Heart right ventricle (tissue), 16 donors: Measurements from ENCODE around the gene EVX2. TPM values are rescaled to one million over a fixed set of nuclear protein-coding genes. Genes with fewer than 3 reads are reported as not detected.

ENCODE experiments used
- ATAC-seq, 8 donors: fragments of 200-7000 bp; cut with Tn5 transposase; one replicate each; pipeline ENCODE4 v1.9.1; 2020; ENCODE audit warnings: mild to moderate bottlenecking in 8 of 8, moderate library complexity in 8 of 8, moderate number of reproducible peaks in 1 of 8
- DNase-seq, 2 donors: peaks; one replicate each; pipeline ENCODE4 v3.0.0-alpha.2; 2020
- H3K27ac ChIP-seq, 10 donors: fragments of 200-600 bp; sonication (generic) in 2 of 10; one replicate each; pipeline versions ENCODE4 v1.5.0 to v1.8.0; 2020 to 2022; ENCODE audit warnings: mild to moderate bottlenecking in 3 of 10
- H3K27me3 ChIP-seq, 7 donors: fragments of 200-600 bp; one replicate each; pipeline ENCODE4 v1.8.0; 2021 to 2022; ENCODE audit warnings: mild to moderate bottlenecking in 2 of 7
- H3K36me3 ChIP-seq, 9 donors: fragments of 200-600 bp; sonication (generic) in 1 of 9; one replicate each; pipeline versions ENCODE4 v1.5.0 to v1.8.0; 2020 to 2022; ENCODE audit warnings: mild to moderate bottlenecking in 2 of 9
- H3K4me1 ChIP-seq, 9 donors: fragments of 200-600 bp; sonication (generic) in 1 of 9; one replicate each; pipeline versions ENCODE4 v1.5.0 to v1.8.0; 2020 to 2022; ENCODE audit warnings: mild to moderate bottlenecking in 4 of 9
- H3K4me3 ChIP-seq, 10 donors: fragments of 200-600 bp; sonication (generic) in 2 of 10; one replicate each; pipeline versions ENCODE4 v1.5.0 to v1.8.0; 2020 to 2022; ENCODE audit warnings: mild to moderate bottlenecking in 7 of 10, moderate library complexity in 2 of 10
- H3K9me3 ChIP-seq, 11 donors: fragments of 200-600 bp in 10 of 11; sonication (generic) in 2 of 11; one replicate each; pipeline versions ENCODE4 v1.5.0 to v1.8.0; 2013 to 2022; ENCODE audit warnings: mild to moderate bottlenecking in 2 of 11, control low read depth in 1 of 11, moderate library complexity in 1 of 11
- CTCF ChIP-seq, 9 donors: fragments of 200-600 bp; sonication (generic) in 2 of 9; IDR thresholded peaks; one replicate each; pipeline versions ENCODE4 v1.5.0 to v1.8.0; 2021 to 2022; ENCODE audit warnings: antibody characterized with exemption in 9 of 9, mild to moderate bottlenecking in 5 of 9, moderate library complexity in 1 of 9
- WGBS, 2 donors: extraction: QIAGEN DNeasy Blood & Tissue Kit; methylation state at CpG; one replicate each; pipeline ENCODE4 v1.1.7; 2013; ENCODE audit warnings: inconsistent platforms in 1 of 2; 5-methylcytosine and 5-hydroxymethylcytosine counted together
- intact Hi-C, 10 donors: fragments of 100-400 bp; cut with DNase I; formaldehyde crosslinking; loops; one replicate each; pipeline versions ENCODE4 v1.11.1 to v1.14.2; 2022
- polyA plus RNA-seq, 2 donors: library from polyadenylated mRNA; stranded (reverse); fragments of 200-250 nt; gene quantifications; one replicate each; pipeline ENCODE4 v1.2.3, GENCODE V29; 2013
- total RNA-seq, 10 donors: library from RNA; stranded (reverse); fragmentation: NEBNext Ultra II Directional in 3 of 10; extraction: Animal tissue kit (Norgen Biotek cat#: 25700) in 3 of 10; gene quantifications; one replicate each; pipeline versions ENCODE4 v1.2.1 to v1.2.4, GENCODE V29; 2021 to 2023
- donor health status: Arrhythmogenic right ventricular cardiomyopathy.
- donor health status: ischemic (EF 13 %, LVEDD 7.1; RV severe dilation, severe dysfunction).
- donor health status: healthy with polysubstance abuse.
- donor health status: DM: no; HTN: yes; CAD: no.
- donor health status: DM: no; HTN: no; CAD: no.
- donor health status: ischemic (EF 25% LVEDD 6.9; RV normal size, moderate dysfunction).
- donor health status: ischemic (EF 25% LVEDD 5.7; RV mildly dilated, moderate dysfunction).
- donor health status: healthy.
- donor health status: DM: yes; HTN: yes; CAD: no.
- donor health status: Ischemic cardiomyopathy.
- donor health status: ischemic (EF 35%, LVEDD 5.7; RV mildly dilated, moderate dysfunction).
- donor health status: nonischemic (EF 11% LVEDD 7.7; RV severe dilation, severe dysfunction).
- donor health status: DM: yes; HTN: yes; CAD: no.
- donor health status: PGD.
- donor health status: ischemic (EF 29% LVEDD 5.4; RV normal size, mild dysfunction).
- donor health status: nonischemic (EF 23%, LVEDD 6.1; RV moderate dilation, normal function).

EVX2 gene
- total and polyA plus RNA-seq, 12 donors: not detected

GRCh38 chr2:176081837-176082524 lies 1.8 kb downstream of the EVX2 start:
- no peak for TF ChIP-seq CTCF (IDR thresholded peaks at IDR 0.05)
- 3 to 7% methylated on average over 62 of the region's 62 CpGs for WGBS, 2 donors
- DNase-seq: no peak
- H3K9me3 ChIP-seq: peaks cover 0 to 11% (median 0%) of the 10 kb centered on the region in 11 donors
- ATAC-seq: no peak
- peaks cover 0 to 66% (median 23%) of the 10 kb centered on the region in 9 donors for H3K4me1 ChIP-seq
- peak overlapping the region in 1 of 10 donors; percentile 5 for H3K4me3 ChIP-seq
- H3K36me3 ChIP-seq: peaks cover 0 to 3% (median 0%) of the 10 kb centered on the region in 9 donors
- H3K27ac ChIP-seq: no peak overlapping the region
- H3K27me3 ChIP-seq: peaks cover 80 to 100% (median 98%) of the 10 kb centered on the region in 7 donors
- intact Hi-C loops: loop anchor here in 1 of 10 donors (5.0 kb wide), 1 partner anchor 400 kb away; no protein-coding TSS in a partner anchor

DNA sequence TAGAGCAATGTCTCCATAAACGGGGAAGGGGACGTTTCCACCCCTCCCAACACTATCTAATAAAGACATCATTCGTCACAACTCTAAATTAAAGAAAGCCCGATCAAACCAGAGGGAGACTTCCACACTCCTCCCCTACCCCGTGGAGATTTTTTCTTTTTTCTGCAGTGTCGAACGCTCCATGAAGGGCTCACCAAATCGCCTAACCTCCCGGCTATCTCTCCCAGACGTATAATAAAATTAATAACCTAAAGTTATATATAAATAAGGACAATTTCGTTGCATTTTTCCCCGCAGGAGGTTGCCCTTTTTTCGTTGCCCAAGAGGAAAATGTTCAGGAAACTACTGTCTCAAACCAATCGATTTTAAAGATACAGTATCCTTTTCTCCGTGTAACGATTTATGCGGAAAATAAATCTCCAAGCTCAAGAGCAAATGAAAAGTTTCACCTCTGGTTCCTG lies 2.4 kb downstream of the EVX2 start:
- Histone ChIP-seq H3K9me3 (peaks cover 0 to 11% (median 0%) of the 10 kb centered on the region in 11 donors), H3K36me3 (peaks cover 0 to 3% (median 0%) of the 10 kb centered on the region in 9 donors), H3K27me3 (peaks cover 82 to 100% (median 98%) of the 10 kb centered on the region in 7 donors), H3K4me3 (peak overlapping the region in 1 of 10 donors; percentile 7), H3K27ac (no peak overlapping the region), H3K4me1 (peaks cover 0 to 64% (median 22%) of the 10 kb centered on the region in 9 donors)
- WGBS, 2 donors: 6 to 7% methylated on average over 17 of the region's 17 CpGs
- DNase-seq (no peak), ATAC-seq (no peak)
- no peak for TF ChIP-seq CTCF (IDR thresholded peaks at IDR 0.05)
- intact Hi-C loops: loop anchor here in 1 of 10 donors (5.0 kb wide), 1 partner anchor 399 kb away; no protein-coding TSS in a partner anchor

DNA sequence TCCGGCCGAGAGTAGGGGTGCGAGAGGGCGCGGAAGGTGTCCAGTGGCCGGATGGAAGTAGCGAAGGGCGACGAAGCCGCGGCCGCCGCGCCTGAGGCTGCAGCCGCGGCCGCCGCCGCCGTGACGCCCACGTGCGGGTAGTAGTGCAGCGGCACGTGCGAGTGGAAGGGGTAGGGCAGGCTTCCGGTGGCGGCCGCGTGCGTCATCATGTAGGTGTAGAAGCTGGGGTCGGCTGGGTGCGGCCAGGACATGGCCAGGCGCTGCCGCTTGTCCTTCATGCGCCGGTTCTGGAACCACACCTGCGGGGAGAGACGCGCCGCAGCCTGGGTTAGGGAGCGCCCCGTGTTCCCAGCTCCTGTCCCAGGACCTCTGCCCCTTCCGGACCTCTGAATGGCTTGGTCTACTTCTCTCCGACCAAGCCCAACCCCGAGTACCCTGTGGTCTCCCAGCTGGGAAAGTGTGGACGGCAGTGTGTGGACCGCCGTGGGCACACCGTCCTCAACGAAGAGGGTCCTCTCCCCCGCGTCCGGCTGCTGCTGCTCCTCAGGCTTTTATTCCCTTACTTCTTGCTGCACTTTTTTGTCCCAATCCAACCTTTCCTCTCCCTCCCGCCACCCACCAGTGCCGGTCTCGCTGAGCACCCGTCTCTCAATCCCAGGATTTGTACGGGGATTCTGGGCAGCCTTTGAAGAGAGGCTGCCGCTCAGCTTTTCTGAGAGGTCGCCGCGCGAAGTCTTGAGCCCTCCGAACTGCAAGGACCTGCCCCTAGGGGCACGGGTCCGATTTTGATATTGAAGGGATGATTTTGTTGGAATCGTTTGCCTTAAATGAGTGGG lies 3.0 kb downstream of the EVX2 start:
- Histone ChIP-seq H3K4me3 (peak overlapping the region in 3 of 10 donors; percentile 7 to 31 (median 27)), H3K27ac (no peak overlapping the region), H3K9me3 (peaks cover 0 to 11% (median 0%) of the 10 kb centered on the region in 11 donors), H3K4me1 (peaks cover 0 to 58% (median 19%) of the 10 kb centered on the region in 9 donors), H3K27me3 (peaks cover 79 to 100% (median 98%) of the 10 kb centered on the region in 7 donors), H3K36me3 (peaks cover 0 to 3% (median 0%) of the 10 kb centered on the region in 9 donors)
- peak in 1 of 8 donors; percentile 49 for ATAC-seq
- no peak for DNase-seq
- WGBS, 2 donors: 4 to 6% methylated on average over 62 to 68 of the region's 68 CpGs
- intact Hi-C loops: loop anchor here in 1 of 10 donors (5.0 kb wide), 1 partner anchor 398 kb away; no protein-coding TSS in a partner anchor
- TF ChIP-seq CTCF (IDR thresholded peaks at IDR 0.05): no peak
